Muscle layer of duodenum (tissue), 2 donors: ENCODE results near the gene RHOT1.
"Not testable (repeated sequence)": the region's sequence is repeated elsewhere in the genome, so short reads cannot be mapped to it uniquely, and the experiment has no call there.

Experiments used
- H3K27ac ChIP-seq: one replicate; pipeline ENCODE4 v1.7.0; 2013; ENCODE audit warnings: mild to moderate bottlenecking, low read length
- H3K27me3 ChIP-seq: one replicate; pipeline ENCODE4 v1.7.0; 2013; ENCODE audit warnings: low read depth, mild to moderate bottlenecking, control low read depth, low read length
- H3K36me3 ChIP-seq, 2 donors: one replicate each; pipeline ENCODE4 v1.7.0; 2013; ENCODE audit warnings: low read length in 2 of 2, control low read depth in 1 of 2, mild to moderate bottlenecking in 1 of 2; ENCODE audit not compliant: insufficient read depth in 2 of 2, control insufficient read depth in 1 of 2
- H3K4me1 ChIP-seq, 2 donors: one replicate each; pipeline ENCODE4 v1.7.0; 2013; ENCODE audit warnings: low read length in 2 of 2, mild to moderate bottlenecking in 2 of 2, control low read depth in 1 of 2, moderate library complexity in 1 of 2; ENCODE audit not compliant: insufficient read depth in 2 of 2, control insufficient read depth in 1 of 2
- H3K4me3 ChIP-seq, 2 donors: one replicate each; pipeline ENCODE4 v1.7.0; 2013; ENCODE audit warnings: low read length in 2 of 2, low read depth in 1 of 2, mild to moderate bottlenecking in 1 of 2
- H3K9me3 ChIP-seq, 2 donors: one replicate each; pipeline ENCODE4 v1.7.0; 2013; ENCODE audit warnings: low read length in 2 of 2, control low read depth in 1 of 2, mild to moderate bottlenecking in 1 of 2; ENCODE audit not compliant: control insufficient read depth in 1 of 2
- donor health status: healthy.

Gene RHOT1

GRCh38 chr17:32124985-32125847 is 17.1 kb upstream of the RHOT1 start:
- H3K4me1 ChIP-seq = peaks cover 0 to 5% of the 10 kb centered on the region in 2 donors
- no peaks in the 10 kb centered on the region for H3K36me3 ChIP-seq
- H3K27me3 ChIP-seq = no peaks in the 10 kb centered on the region
- no peak overlapping the region for H3K27ac ChIP-seq
- no peaks in the 10 kb centered on the region for H3K9me3 ChIP-seq
- H3K4me3 ChIP-seq = no peak overlapping the region

GRCh38 chr17:32125848-32126153 is 16.5 kb upstream of the RHOT1 start:
- Histone ChIP-seq H3K9me3 (no peaks in the 10 kb centered on the region), H3K27me3 (no peaks in the 10 kb centered on the region), H3K36me3 (no peaks in the 10 kb centered on the region), H3K4me1 (peaks cover 0 to 5% of the 10 kb centered on the region in 2 donors), H3K4me3 (no peak overlapping the region), H3K27ac (no peak overlapping the region)

GRCh38 chr17:32126325-32126724 is 16.0 kb upstream of the RHOT1 start:
- Histone ChIP-seq H3K4me3 (no peak overlapping the region), H3K27me3 (no peaks in the 10 kb centered on the region), H3K36me3 (no peaks in the 10 kb centered on the region), H3K4me1 (peaks cover 0 to 5% of the 10 kb centered on the region in 2 donors), H3K27ac (no peak overlapping the region), H3K9me3 (no peaks in the 10 kb centered on the region)

GRCh38 chr17:32126746-32127145 is 15.6 kb upstream of the RHOT1 start:
- Histone ChIP-seq H3K36me3 (no peaks in the 10 kb centered on the region), H3K4me3 (peak overlapping the region; percentile 55 to 78), H3K4me1 (peaks cover 0 to 5% of the 10 kb centered on the region in 2 donors), H3K27ac (peak overlapping the region; percentile 88), H3K27me3 (no peaks in the 10 kb centered on the region), H3K9me3 (no peaks in the 10 kb centered on the region)

- Histone ChIP-seq H3K4me1 (peaks cover 0 to 5% of the 10 kb centered on the region in 2 donors), H3K4me3 (peak overlapping the region; percentile 55 to 78), H3K9me3 (no peaks in the 10 kb centered on the region), H3K27ac (peak overlapping the region; percentile 88), H3K27me3 (no peaks in the 10 kb centered on the region), H3K36me3 (no peaks in the 10 kb centered on the region)
Measured at GRCh38 chr17:32127158-32127897, 15.0 kb upstream of the RHOT1 start.

- not testable (repeated sequence) for H3K4me1 ChIP-seq, H3K9me3 ChIP-seq, H3K36me3 ChIP-seq, H3K27ac ChIP-seq, H3K27me3 ChIP-seq
- peak overlapping the region; percentile 55 to 78 for H3K4me3 ChIP-seq
Measured at GRCh38 chr17:32128470-32128869, 13.8 kb upstream of the RHOT1 start.

- H3K9me3 ChIP-seq, H3K27ac ChIP-seq, H3K36me3 ChIP-seq, H3K4me1 ChIP-seq, H3K4me3 ChIP-seq, H3K27me3 ChIP-seq: not testable (repeated sequence)
Measured at GRCh38 chr17:32135497-32136117, 6.7 kb upstream of the RHOT1 start.

- no peaks in the 10 kb centered on the region for H3K4me1 ChIP-seq
- no peaks in the 10 kb centered on the region for H3K36me3 ChIP-seq
- H3K9me3 ChIP-seq = peaks cover 0 to 2% of the 10 kb centered on the region in 2 donors
- H3K4me3 ChIP-seq = no peak overlapping the region
- no peak overlapping the region for H3K27ac ChIP-seq
- H3K27me3 ChIP-seq = no peaks in the 10 kb centered on the region
Measured at GRCh38 chr17:32136856-32137255, 5.4 kb upstream of the RHOT1 start.

GRCh38 chr17:32139504-32139903 is 2.8 kb upstream of the RHOT1 start:
- not testable (repeated sequence) for H3K4me3 ChIP-seq, H3K9me3 ChIP-seq, H3K27ac ChIP-seq, H3K36me3 ChIP-seq, H3K27me3 ChIP-seq
- H3K4me1 ChIP-seq = peaks cover 0 to 13% of the 10 kb centered on the region in 2 donors

- H3K27ac ChIP-seq = peak overlapping the region; percentile 87
- no peaks in the 10 kb centered on the region for H3K9me3 ChIP-seq
- H3K4me3 ChIP-seq = peak overlapping the region; percentile 82 to 97
- H3K27me3 ChIP-seq = no peaks in the 10 kb centered on the region
- H3K4me1 ChIP-seq = peaks cover 0 to 16% of the 10 kb centered on the region in 2 donors
- H3K36me3 ChIP-seq = no peaks in the 10 kb centered on the region
Measured at GRCh38 chr17:32141258-32141657, 1.0 kb upstream of the RHOT1 start.

- Histone ChIP-seq H3K27ac (peak overlapping the region; percentile 87), H3K4me1 (peaks cover 0 to 16% of the 10 kb centered on the region in 2 donors)
Measured at GRCh38 chr17:32141679-32142037, 644 bp upstream of the RHOT1 start.

More at GRCh38 chr17:32141679-32142037, 644 bp upstream of the RHOT1 start:
- no peaks in the 10 kb centered on the region for H3K27me3 ChIP-seq
- no peaks in the 10 kb centered on the region for H3K36me3 ChIP-seq
- no peaks in the 10 kb centered on the region for H3K9me3 ChIP-seq
- peak overlapping the region; percentile 82 to 97 for H3K4me3 ChIP-seq
